H1 (cell line): ENCODE results near the gene GALP. TPM values are rescaled to one million over a fixed set of nuclear protein-coding genes. Genes with fewer than 3 reads are reported as not detected.

Experiments used
- CTCF ChIA-PET: fragments of 300-600 bp; sonication (Branson Sonifier 250); formaldehyde crosslinking; loops from one replicate; lab custom pipeline; 2021; ENCODE audit not compliant: partially characterized antibody; lab: Charles Lee
- POLR2A ChIA-PET: fragments of 300-600 bp; sonication (Branson Sonifier 250); formaldehyde crosslinking; loops from one replicate; lab custom pipeline; 2021; ENCODE audit warnings: inconsistent platforms; ENCODE audit not compliant: partially characterized antibody; lab: Charles Lee
- DNase-seq, 2 experiments: peaks; one replicate each; pipeline versions ENCODE4 v3.0.0 to v3.0.0-alpha.2; 2010 to 2022; ENCODE audit warnings: low spot score in 2 of 2, low read depth in 1 of 2, mixed read lengths in 1 of 2
- FAIRE-seq: peaks from 2 replicates; lab custom pipeline; 2011; peaks lifted over from hg19 to GRCh38; lab: Jason Lieb, UNC
- H2AFZ ChIP-seq: 2 replicates; pipeline ENCODE4 v1.8.1; 2012; ENCODE audit warnings: low read length, inconsistent platforms
- H2AK5ac ChIP-seq: 2 replicates; pipeline ENCODE4 v1.6.1; 2013; ENCODE audit warnings: low read depth, low read length
- H2BK120ac ChIP-seq: replicated peaks from 2 replicates; pipeline ENCODE3; 2013; ENCODE audit warnings: low read depth, low read length, inconsistent platforms
- H2BK12ac ChIP-seq: 2 replicates; pipeline ENCODE4 v1.6.1; 2013; ENCODE audit warnings: low read depth, low read length
- H2BK15ac ChIP-seq: 2 replicates; pipeline ENCODE4 v1.6.1; 2013; ENCODE audit warnings: low read length
- H2BK20ac ChIP-seq: 2 replicates; pipeline ENCODE4 v1.6.1; 2013; ENCODE audit warnings: low read length
- H2BK5ac ChIP-seq: 2 replicates; pipeline ENCODE4 v1.6.1; 2013; ENCODE audit warnings: low read depth, low read length
- H3K14ac ChIP-seq: 2 replicates; pipeline ENCODE4 v1.6.1; 2013; ENCODE audit warnings: inconsistent platforms; ENCODE audit not compliant: insufficient read length
- H3K18ac ChIP-seq: 2 replicates; pipeline ENCODE4 v1.6.1; 2013; ENCODE audit warnings: low read length; ENCODE audit errors: extremely low read depth
- H3K23ac ChIP-seq: 2 replicates; pipeline ENCODE4 v1.6.1; 2013; ENCODE audit warnings: inconsistent platforms; ENCODE audit not compliant: insufficient read length
- H3K23me2 ChIP-seq: 2 replicates; pipeline ENCODE4 v1.6.1; 2013; ENCODE audit warnings: low read depth, low read length
- H3K27ac ChIP-seq: 2 replicates; pipeline ENCODE4 v1.6.1; 2011; ENCODE audit warnings: low read depth, low read length, inconsistent platforms
- H3K27me3 ChIP-seq, 4 experiments: replicated peaks in 1 of 4; 1 replicate in 1 of 4; 2 replicates in 3 of 4; pipeline versions ENCODE4 v1.6.1 to v1.8.1; 2011 to 2013; ENCODE audit warnings: low read length in 3 of 4, mild to moderate bottlenecking in 3 of 4, inconsistent platforms in 2 of 4, mixed read lengths in 2 of 4, moderate library complexity in 1 of 4; ENCODE audit not compliant: control insufficient read depth in 3 of 4, insufficient read depth in 3 of 4; ENCODE audit errors: extremely low read depth in 1 of 4
- H3K36me3 ChIP-seq, 4 experiments: 2 replicates each; pipeline versions ENCODE4 v1.6.1 to v1.8.1; 2011 to 2013; ENCODE audit warnings: mild to moderate bottlenecking in 4 of 4, low read length in 3 of 4, moderate library complexity in 2 of 4, control low read depth in 1 of 4, inconsistent platforms in 1 of 4; ENCODE audit not compliant: insufficient read depth in 4 of 4, control insufficient read depth in 2 of 4
- H3K4ac ChIP-seq: replicated peaks from 2 replicates; pipeline ENCODE3; 2013; ENCODE audit warnings: low read length, low read depth, mixed read lengths, inconsistent platforms; ENCODE audit not compliant: insufficient read length
- H3K4me1 ChIP-seq, 4 experiments: replicated peaks in 1 of 4; 1 replicate in 1 of 4; 2 replicates in 3 of 4; pipeline versions ENCODE4 v1.6.1 to v1.8.1; 2011 to 2013; ENCODE audit warnings: low read length in 3 of 4, inconsistent platforms in 2 of 4, mixed read lengths in 1 of 4; ENCODE audit not compliant: insufficient read depth in 4 of 4, control insufficient read depth in 3 of 4
- H3K4me2 ChIP-seq, 2 experiments: 2 replicates each; pipeline versions ENCODE4 v1.6.1 to v1.8.1; 2011 to 2013; ENCODE audit warnings: low read depth in 2 of 2, low read length in 2 of 2, control low read depth in 1 of 2, inconsistent platforms in 1 of 2, mild to moderate bottlenecking in 1 of 2; ENCODE audit not compliant: insufficient read depth in 1 of 2
- H3K4me3 ChIP-seq, 4 experiments: fragments of 200-600, 300-600 bp in 1 of 4; sonication (generic), shearing (Covaris generic), sonication (Bioruptor Twin) in 1 of 4; 2 replicates each; pipeline versions ENCODE4 v1.5.1 to v1.8.1; 2011 to 2016; ENCODE audit warnings: low read length in 4 of 4, low read depth in 3 of 4, control low read depth in 2 of 4, inconsistent platforms in 2 of 4, mild to moderate bottlenecking in 2 of 4, mixed read lengths in 1 of 4, moderate library complexity in 1 of 4; ENCODE audit not compliant: insufficient read depth in 2 of 4; ENCODE audit errors: extremely low read depth in 1 of 4
- H3K56ac ChIP-seq: replicated peaks from 2 replicates; pipeline ENCODE3; 2013; ENCODE audit warnings: low read depth, mild to moderate bottlenecking, mixed read lengths, low read length, inconsistent platforms; ENCODE audit not compliant: insufficient read length
- H3K79me1 ChIP-seq: 2 replicates; pipeline ENCODE4 v1.6.1; 2013; ENCODE audit warnings: low read depth, low read length, control low read depth
- H3K79me2 ChIP-seq, 2 experiments: 2 replicates each; pipeline versions ENCODE4 v1.6.1 to v1.8.1; 2012 to 2013; ENCODE audit warnings: low read length in 2 of 2, mild to moderate bottlenecking in 2 of 2, inconsistent platforms in 1 of 2; ENCODE audit not compliant: insufficient read depth in 2 of 2, control insufficient read depth in 1 of 2
- H3K9ac ChIP-seq, 4 experiments: replicated peaks in 1 of 4; 1 replicate in 1 of 4; 2 replicates in 3 of 4; pipeline versions ENCODE4 v1.6.1 to v1.8.1; 2011 to 2013; ENCODE audit warnings: low read depth in 3 of 4, low read length in 3 of 4, control low read depth in 2 of 4, mild to moderate bottlenecking in 2 of 4, moderate library complexity in 2 of 4, inconsistent platforms in 1 of 4; ENCODE audit errors: extremely low read depth in 1 of 4
- H3K9me3 ChIP-seq, 2 experiments: 2 replicates each; pipeline versions ENCODE4 v1.6.1 to v1.8.1; 2012 to 2013; ENCODE audit warnings: mild to moderate bottlenecking in 2 of 2, moderate library complexity in 2 of 2, control low read depth in 1 of 2, inconsistent platforms in 1 of 2, low read depth in 1 of 2, low read length in 1 of 2, mixed read lengths in 1 of 2; ENCODE audit not compliant: insufficient read depth in 2 of 2
- H4K20me1 ChIP-seq, 2 experiments: replicated peaks in 1 of 2; 2 replicates each; pipeline versions ENCODE3 to v1.8.1; 2011 to 2013; ENCODE audit warnings: inconsistent platforms in 2 of 2, low read length in 2 of 2, mild to moderate bottlenecking in 1 of 2; ENCODE audit not compliant: insufficient read depth in 2 of 2, control insufficient read depth in 1 of 2
- H4K5ac ChIP-seq: 2 replicates; pipeline ENCODE4 v1.6.1; 2013; ENCODE audit warnings: low read length, low read depth, mixed read lengths, inconsistent platforms; ENCODE audit not compliant: insufficient read length
- H4K8ac ChIP-seq: 2 replicates; pipeline ENCODE4 v1.8.0; 2013; ENCODE audit warnings: mild to moderate bottlenecking, moderate library complexity, low read length, inconsistent platforms; ENCODE audit not compliant: insufficient read depth; ENCODE audit errors: extremely low read depth
- H4K91ac ChIP-seq: replicated peaks from 2 replicates; pipeline ENCODE3; 2013; ENCODE audit warnings: low read length, mixed read lengths, inconsistent platforms; ENCODE audit not compliant: insufficient read length
- BRCA1 ChIP-seq: IDR thresholded peaks from 2 replicates; pipeline ENCODE4 v1.6.1; 2012; ENCODE audit warnings: low read depth, low read length, improper control_type of control experiment
- E2F6 ChIP-seq: IDR thresholded peaks from 2 replicates; pipeline ENCODE4 v1.6.1; 2012; ENCODE audit warnings: inconsistent platforms
- FOSL1 ChIP-seq: IDR thresholded peaks from 2 replicates; pipeline ENCODE4 v1.6.1; 2011; ENCODE audit warnings: mild to moderate bottlenecking, low read depth, low read length, moderate library complexity; ENCODE audit not compliant: insufficient read depth
- POU5F1 ChIP-seq: IDR thresholded peaks from 2 replicates; pipeline ENCODE4 v1.6.1; 2011; ENCODE audit warnings: low read depth, mild to moderate bottlenecking, low read length, moderate library complexity
- SIX5 ChIP-seq: IDR thresholded peaks from 2 replicates; pipeline ENCODE4 v1.6.1; 2011; ENCODE audit warnings: mild to moderate bottlenecking, low read depth, low read length
- SRF ChIP-seq: IDR thresholded peaks from 2 replicates; pipeline ENCODE4 v1.6.1; 2011; ENCODE audit warnings: mild to moderate bottlenecking, low read depth, low read length, moderate library complexity
- SUZ12 ChIP-seq: fragments of 200-600 bp; sonication (generic); IDR thresholded peaks from 2 replicates; pipeline ENCODE4 v1.6.1; 2012; ENCODE audit warnings: mild to moderate bottlenecking, inconsistent platforms, low read length, moderate library complexity, mixed read lengths
- USF2 ChIP-seq: IDR thresholded peaks from 2 replicates; pipeline ENCODE4 v1.6.1; 2011; ENCODE audit warnings: low read length, improper control_type of control experiment
- YY1 ChIP-seq: IDR thresholded peaks from 2 replicates; pipeline ENCODE4 v1.6.1; 2011; ENCODE audit warnings: low read depth, mild to moderate bottlenecking, low read length
- WGBS, 2 experiments: shearing (Covaris generic) in 1 of 2; methylation state at CpG; one replicate each; pipeline versions ENCODE4 v1.1.6 to v1.1.7; 2013 to 2015; ENCODE audit warnings: low lambda C conversion rate in 2 of 2, mixed read lengths in 2 of 2, inconsistent platforms in 1 of 2, low coverage in 1 of 2, missing lambda C conversion rate in 1 of 2; ENCODE audit not compliant: insufficient replicate concordance in 2 of 2, insufficient coverage in 1 of 2, insufficient read length in 1 of 2; ENCODE audit errors: extremely low coverage in 1 of 2, missing lambda C conversion rate in 1 of 2; 5-methylcytosine and 5-hydroxymethylcytosine counted together
- polyA plus RNA-seq, 7 experiments: library from polyadenylated mRNA; depleted of rRNA in 3 of 7; stranded (reverse) in 5 of 7; unstranded in 2 of 7; fragments of >200 nt in 5 of 7; fragments of 200-250 nt in 2 of 7; gene quantifications; 1 replicate in 5 of 7; 2 replicates in 1 of 7; 4 replicates in 1 of 7; pipeline versions ENCODE4 v1.2.1 to v1.2.3, GENCODE V29; 2011 to 2013; ENCODE audit warnings: missing spikeins in 2 of 7, mixed read lengths in 2 of 7
- total RNA-seq: library from RNA; stranded (reverse); fragmentation: NEBNext Ultra II Directional; extraction: Animal tissue kit (Norgen Biotek cat#: 25700); gene quantifications from 2 replicates; pipeline ENCODE4 v1.2.1, GENCODE V29; 2021
- TF ChIP-seq, protein P1 (sequence below), 3 experiments: IDR thresholded peaks; 1 replicate in 2 of 3; 2 replicates in 1 of 3; pipeline versions ENCODE4 v1.5.1 to v1.6.1; 2011; ENCODE audit warnings: low read length in 3 of 3, mild to moderate bottlenecking in 3 of 3, inconsistent platforms in 2 of 3, low read depth in 1 of 3, moderate library complexity in 1 of 3; ENCODE audit not compliant: insufficient read depth in 1 of 3; ENCODE audit errors: control extremely low read depth in 1 of 3

The GALP gene
- total and polyA plus RNA-seq, 2 of the 8 experiments (the other 6 are each of a cell fraction or from before 2014, with no cell fraction given), result 0.14 TPM; not detected in 1

DNA sequence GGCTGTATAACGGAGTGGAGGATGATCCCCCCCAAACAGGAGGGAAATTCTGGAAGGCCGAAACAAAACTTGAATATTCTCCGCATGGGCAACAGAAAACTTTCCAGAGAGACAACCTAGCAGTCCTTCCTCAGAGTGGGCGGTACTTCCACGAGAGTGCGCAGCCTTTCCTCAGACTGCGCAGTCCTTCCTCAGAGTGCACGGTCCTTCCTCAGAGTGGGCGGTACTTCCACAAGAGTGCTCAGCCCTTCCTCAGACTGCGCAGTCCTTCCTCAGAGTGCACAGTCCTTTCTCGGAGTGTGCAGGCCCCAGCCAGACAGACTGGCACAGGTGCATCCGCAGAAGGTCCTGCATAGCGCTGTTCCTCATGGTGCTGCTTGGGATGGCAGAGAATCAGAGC, 12.7 kb upstream of the GALP start:
- no peak overlapping the region for H3K27ac ChIP-seq
- no peak overlapping the region for H4K91ac ChIP-seq
- no peaks in the 10 kb centered on the region for H3K79me2 ChIP-seq
- no peaks in the 10 kb centered on the region for H3K9me3 ChIP-seq
- DNase-seq (no peak), FAIRE-seq (no peak)
- no peak overlapping the region for H2AFZ ChIP-seq
- H2BK5ac ChIP-seq, result no peak overlapping the region
- no peaks in the 10 kb centered on the region for H3K79me1 ChIP-seq
- no peak overlapping the region for H2BK120ac ChIP-seq
- H4K20me1 ChIP-seq, result peaks cover 0 to 9% of the 10 kb centered on the region in 2 experiments
- no peak overlapping the region for H3K56ac ChIP-seq
- no peak overlapping the region for H3K4me2 ChIP-seq
- H3K4me1 ChIP-seq, result no peaks in the 10 kb centered on the region
- 86% methylated on average over 13 of the region's 13 CpGs; no CpG with 5 or more reads in 1 of the 2 experiments for WGBS, 2 experiments
- no peak overlapping the region for H3K23ac ChIP-seq
- CTCF ChIA-PET, result interaction anchor here (0.7 to 1.5 kb wide), 6 partner anchors 8 to 606 kb away, joined by 3 to 5 read pairs (median 3); no protein-coding TSS in a partner anchor
- H2AK5ac ChIP-seq, result 0 out of 2 replicates have a peak overlapping the region, but pooled peaks have one; percentile 39
- H3K9ac ChIP-seq, result no peak overlapping the region
- no peak overlapping the region for H2BK20ac ChIP-seq
- H2BK15ac ChIP-seq, result no peak overlapping the region
- H4K5ac ChIP-seq, result no peak overlapping the region
- no peak overlapping the region for H3K4ac ChIP-seq
- peaks cover 7% of the 10 kb centered on the region; the same call in 1 of the 2 replicates for H3K23me2 ChIP-seq
- H3K36me3 ChIP-seq, result peaks cover 0 to 19% (median 4%) of the 10 kb centered on the region in 4 experiments; a peak in 3 of 8 replicates
- no peak overlapping the region for H2BK12ac ChIP-seq
- no peaks in the 10 kb centered on the region for H3K27me3 ChIP-seq
- POLR2A ChIA-PET, result interaction anchor here (1.2 kb wide), 1 partner anchor 21 kb away, joined by 3 read pairs; no protein-coding TSS in a partner anchor
- H3K14ac ChIP-seq, result no peak overlapping the region
- H3K4me3 ChIP-seq, result no peak overlapping the region
- no peak overlapping the region for H4K8ac ChIP-seq
- H3K18ac ChIP-seq, result no peak overlapping the region
- TF ChIP-seq YY1 (no peak), E2F6 (no peak), SRF (no peak), BRCA1 (no peak), SIX5 (no peak), USF2 (no peak), POU5F1 (no peak), FOSL1 (no peak), SUZ12 (no peak)
- TF ChIP-seq, protein P1, sequence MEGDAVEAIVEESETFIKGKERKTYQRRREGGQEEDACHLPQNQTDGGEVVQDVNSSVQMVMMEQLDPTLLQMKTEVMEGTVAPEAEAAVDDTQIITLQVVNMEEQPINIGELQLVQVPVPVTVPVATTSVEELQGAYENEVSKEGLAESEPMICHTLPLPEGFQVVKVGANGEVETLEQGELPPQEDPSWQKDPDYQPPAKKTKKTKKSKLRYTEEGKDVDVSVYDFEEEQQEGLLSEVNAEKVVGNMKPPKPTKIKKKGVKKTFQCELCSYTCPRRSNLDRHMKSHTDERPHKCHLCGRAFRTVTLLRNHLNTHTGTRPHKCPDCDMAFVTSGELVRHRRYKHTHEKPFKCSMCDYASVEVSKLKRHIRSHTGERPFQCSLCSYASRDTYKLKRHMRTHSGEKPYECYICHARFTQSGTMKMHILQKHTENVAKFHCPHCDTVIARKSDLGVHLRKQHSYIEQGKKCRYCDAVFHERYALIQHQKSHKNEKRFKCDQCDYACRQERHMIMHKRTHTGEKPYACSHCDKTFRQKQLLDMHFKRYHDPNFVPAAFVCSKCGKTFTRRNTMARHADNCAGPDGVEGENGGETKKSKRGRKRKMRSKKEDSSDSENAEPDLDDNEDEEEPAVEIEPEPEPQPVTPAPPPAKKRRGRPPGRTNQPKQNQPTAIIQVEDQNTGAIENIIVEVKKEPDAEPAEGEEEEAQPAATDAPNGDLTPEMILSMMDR (IDR thresholded peaks at IDR 0.05; ENCODE audit: control extremely low read depth in 1 of 3, insufficient read depth in 1 of 3, low read depth in 1 of 3, low read length in 3 of 3), result no peak
